Left colon (tissue), 2 donors: ENCODE data around the gene SSRP1. TPM values are rescaled to one million over a fixed set of nuclear protein-coding genes. Genes with fewer than 3 reads are reported as not detected.

Source experiments
- ATAC-seq: fragments of 200-7000 bp; cut with Tn5 transposase; one replicate; pipeline ENCODE4 v1.9.1; 2020; ENCODE audit warnings: mild to moderate bottlenecking, moderate library complexity
- DNase-seq, 2 donors: peaks; one replicate each; pipeline ENCODE4 v3.0.0-alpha.2; 2020
- intact Hi-C, 2 donors: fragments of 100-400 bp; cut with DNase I in 1 of 2; cut with micrococcal nuclease in 1 of 2; formaldehyde crosslinking; loops; one replicate each; pipeline versions ENCODE4 v1.11.2 to v1.14.0; 2022; cut with DNase I, micrococcal nuclease
- total RNA-seq, 2 donors: library from RNA; stranded (reverse); fragmentation: NEBNext Ultra II Directional; extraction: Animal tissue kit (Norgen Biotek cat#: 25700); gene quantifications; one replicate each; pipeline ENCODE4 v1.2.1, GENCODE V29; 2021
- donor health status: DM: no; HTN: no; CAD: no.
- donor health status: DM: yes; HTN: yes; CAD: no.

Gene SSRP1
- total RNA-seq, 2 donors from 2014 or later, result 56.5 to 67.8 TPM

- peak; percentile 52 for ATAC-seq
- peak; percentile 84 to 95 for DNase-seq
- intact Hi-C loops, result no loop called here
These were observed 13.2 kb downstream of the SSRP1 start for GRCh38 chr11:57322256-57323166.

- intact Hi-C loops, result no loop called here
These were observed 14.1 kb downstream of the SSRP1 start for GRCh38 chr11:57321388-57322255.

GRCh38 chr11:57320719-57321387 lies 14.8 kb downstream of the SSRP1 start:
- peak; percentile 25 for ATAC-seq
- DNase-seq, result peak in 1 of 2 donors; percentile 68
- intact Hi-C loops, result no loop called here

More at GRCh38 chr11:57321388-57322255, 14.1 kb downstream of the SSRP1 start:
- ATAC-seq (no peak), DNase-seq (no peak)

- intact Hi-C loops, result no loop called here
- no peak for DNase-seq
- ATAC-seq, result no peak
These were observed 15.5 kb downstream of the SSRP1 start for GRCh38 chr11:57320067-57320718.

- ATAC-seq, result no peak
- DNase-seq, result no peak
- intact Hi-C loops, result no loop called here
These were observed 17.5 kb downstream of the SSRP1 start for GRCh38 chr11:57318178-57318577.

- intact Hi-C loops, result no loop called here
- ATAC-seq (no peak), DNase-seq (no peak)
These were observed 19.7 kb downstream of the SSRP1 start for GRCh38 chr11:57316017-57316416.

GRCh38 chr11:57315491-57315890 lies 20.2 kb downstream of the SSRP1 start:
- no peak for DNase-seq
- no peak for ATAC-seq
- intact Hi-C loops, result no loop called here

GRCh38 chr11:57314221-57314973 lies 21.3 kb downstream of the SSRP1 start:
- ATAC-seq, result no peak
- DNase-seq, result no peak

GRCh38 chr11:57313788-57314135 lies 21.9 kb downstream of the SSRP1 start:
- intact Hi-C loops, result no loop called here
- no peak for DNase-seq
- no peak for ATAC-seq

More at GRCh38 chr11:57314221-57314973, 21.3 kb downstream of the SSRP1 start:
- intact Hi-C loops, result no loop called here

GRCh38 chr11:57313071-57313787 lies 22.5 kb downstream of the SSRP1 start:
- DNase-seq (no peak), ATAC-seq (peak; percentile 12)
- intact Hi-C loops, result no loop called here

- ATAC-seq (no peak), DNase-seq (no peak)
- intact Hi-C loops, result no loop called here
These were observed 23.1 kb downstream of the SSRP1 start for GRCh38 chr11:57312511-57313021.

GRCh38 chr11:57311109-57311936 lies 24.4 kb downstream of the SSRP1 start:
- ATAC-seq (peak; percentile 93), DNase-seq (peak; percentile 90 to 96)
- intact Hi-C loops, result no loop called here

- intact Hi-C loops, result no loop called here
- DNase-seq, result no peak
These were observed 25.0 kb downstream of the SSRP1 start for GRCh38 chr11:57310630-57311086.

GRCh38 chr11:57310091-57310490 lies 25.6 kb downstream of the SSRP1 start:
- ATAC-seq (no peak), DNase-seq (no peak)
- intact Hi-C loops, result no loop called here

More at GRCh38 chr11:57310630-57311086, 25.0 kb downstream of the SSRP1 start:
- ATAC-seq, result no peak

- DNase-seq (no peak), ATAC-seq (no peak)
- intact Hi-C loops, result no loop called here
These were observed 26.3 kb downstream of the SSRP1 start for GRCh38 chr11:57309106-57310059.
